GM12801 (cell line): ENCODE measurements around the gene ATF6.

Experiments used
- TF ChIP-seq, protein P1 (sequence below): IDR thresholded peaks from one replicate; pipeline ENCODE4 v1.5.1; 2011; ENCODE audit warnings: control low read depth; ENCODE audit not compliant: insufficient read length; ENCODE audit errors: extremely low read depth

The ATF6 gene

DNA sequence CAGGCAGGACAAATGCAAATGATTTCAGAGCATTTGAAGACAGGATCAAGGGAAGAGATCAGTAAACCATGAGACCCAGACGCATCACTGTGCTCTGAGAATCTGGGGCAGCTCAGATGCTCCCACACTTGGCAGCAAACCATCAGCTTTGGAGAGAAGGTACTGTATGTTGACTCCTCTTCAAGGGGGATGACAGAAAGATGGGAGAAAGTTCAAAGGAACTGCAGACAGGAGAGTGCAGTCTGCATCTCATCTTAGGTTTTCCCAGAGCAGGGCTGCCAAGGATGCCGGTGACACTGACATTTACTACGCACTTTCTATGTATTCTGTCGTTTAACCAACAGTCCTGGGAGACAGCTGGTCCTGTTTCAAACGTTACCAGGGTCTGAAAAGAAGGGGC is 221.8 kb downstream of the ATF6 start:
- TF ChIP-seq, protein P1, sequence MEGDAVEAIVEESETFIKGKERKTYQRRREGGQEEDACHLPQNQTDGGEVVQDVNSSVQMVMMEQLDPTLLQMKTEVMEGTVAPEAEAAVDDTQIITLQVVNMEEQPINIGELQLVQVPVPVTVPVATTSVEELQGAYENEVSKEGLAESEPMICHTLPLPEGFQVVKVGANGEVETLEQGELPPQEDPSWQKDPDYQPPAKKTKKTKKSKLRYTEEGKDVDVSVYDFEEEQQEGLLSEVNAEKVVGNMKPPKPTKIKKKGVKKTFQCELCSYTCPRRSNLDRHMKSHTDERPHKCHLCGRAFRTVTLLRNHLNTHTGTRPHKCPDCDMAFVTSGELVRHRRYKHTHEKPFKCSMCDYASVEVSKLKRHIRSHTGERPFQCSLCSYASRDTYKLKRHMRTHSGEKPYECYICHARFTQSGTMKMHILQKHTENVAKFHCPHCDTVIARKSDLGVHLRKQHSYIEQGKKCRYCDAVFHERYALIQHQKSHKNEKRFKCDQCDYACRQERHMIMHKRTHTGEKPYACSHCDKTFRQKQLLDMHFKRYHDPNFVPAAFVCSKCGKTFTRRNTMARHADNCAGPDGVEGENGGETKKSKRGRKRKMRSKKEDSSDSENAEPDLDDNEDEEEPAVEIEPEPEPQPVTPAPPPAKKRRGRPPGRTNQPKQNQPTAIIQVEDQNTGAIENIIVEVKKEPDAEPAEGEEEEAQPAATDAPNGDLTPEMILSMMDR: no peak

DNA sequence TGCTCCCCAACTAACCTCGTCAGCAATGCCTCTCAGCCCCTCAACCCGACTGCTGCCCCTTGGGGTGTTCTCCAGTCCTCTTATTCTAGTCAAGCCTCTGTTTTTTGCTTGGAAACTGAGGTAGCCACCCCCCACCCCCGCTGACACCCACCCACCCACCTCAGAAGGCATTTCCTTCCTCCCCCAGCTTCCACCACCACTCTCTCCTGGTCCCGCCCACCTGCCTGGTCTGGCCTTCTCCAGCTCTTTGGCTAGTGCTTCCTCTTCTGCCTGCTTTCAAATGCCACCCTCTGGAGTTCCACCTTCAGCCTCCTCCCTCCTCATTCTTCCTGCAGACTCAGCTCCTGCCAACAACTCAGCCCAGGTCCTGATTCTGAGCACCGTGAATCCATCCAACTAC is 222.3 kb downstream of the ATF6 start:
- TF ChIP-seq, protein P1: no peak

DNA sequence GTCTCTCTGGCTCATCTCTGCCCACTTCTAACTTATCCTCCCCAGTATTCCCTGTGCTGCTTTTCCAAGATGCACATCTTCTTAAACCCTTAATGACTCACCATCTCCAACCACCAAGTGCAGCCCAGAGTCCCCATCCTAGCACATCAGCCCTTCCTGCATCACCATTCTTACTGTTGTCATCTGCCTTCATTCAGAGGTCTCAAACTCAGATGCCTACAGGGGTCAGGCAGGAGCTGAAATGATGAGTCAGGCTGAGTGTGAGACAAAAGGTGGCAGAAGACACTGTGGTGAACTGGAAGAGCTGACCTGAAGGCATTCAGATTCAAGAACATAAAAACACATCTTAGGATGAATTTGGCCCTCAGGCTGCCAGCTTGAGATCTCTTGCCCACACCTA is 223.0 kb downstream of the ATF6 start:
- TF ChIP-seq, protein P1: no peak

DNA sequence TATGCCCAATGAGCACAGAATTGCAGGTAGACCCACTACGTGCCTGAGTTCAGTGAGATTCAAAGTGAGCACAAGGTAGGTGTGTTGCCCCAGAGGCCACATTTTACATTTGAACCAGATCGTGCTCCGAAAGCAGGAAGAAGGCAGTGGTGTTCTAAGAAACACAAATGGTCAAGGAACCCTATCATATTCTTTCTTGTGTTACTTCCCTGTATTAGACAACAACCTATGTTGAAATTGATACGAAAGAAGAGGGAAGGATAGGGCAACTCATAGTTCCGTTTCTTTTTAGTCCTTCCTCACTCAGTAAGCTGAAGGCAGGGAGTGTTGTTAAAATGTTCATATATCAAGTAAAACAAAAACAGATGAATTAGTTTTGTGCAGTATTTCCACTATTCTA is 223.7 kb downstream of the ATF6 start:
- TF ChIP-seq, protein P1: no peak

DNA sequence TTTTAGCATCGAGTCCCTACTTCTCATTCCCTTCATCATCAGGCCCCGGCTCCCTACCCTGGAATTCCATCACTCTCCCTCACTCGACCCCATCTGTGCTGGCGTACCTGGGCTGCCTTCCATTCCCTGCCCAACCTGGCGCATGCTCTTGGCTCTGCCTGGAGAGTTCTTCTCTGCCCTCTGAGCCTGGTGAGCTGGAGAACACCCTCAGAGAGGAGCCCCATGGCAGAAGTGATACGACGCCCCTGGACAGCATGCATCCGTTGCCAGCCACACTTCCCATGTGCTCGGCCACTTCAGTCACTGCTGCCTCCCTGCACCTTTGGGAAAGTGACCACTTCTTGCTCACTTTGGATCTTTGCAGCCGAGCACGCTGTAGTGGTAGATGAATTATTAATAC is 227.5 kb downstream of the ATF6 start:
- TF ChIP-seq, protein P1: no peak

DNA sequence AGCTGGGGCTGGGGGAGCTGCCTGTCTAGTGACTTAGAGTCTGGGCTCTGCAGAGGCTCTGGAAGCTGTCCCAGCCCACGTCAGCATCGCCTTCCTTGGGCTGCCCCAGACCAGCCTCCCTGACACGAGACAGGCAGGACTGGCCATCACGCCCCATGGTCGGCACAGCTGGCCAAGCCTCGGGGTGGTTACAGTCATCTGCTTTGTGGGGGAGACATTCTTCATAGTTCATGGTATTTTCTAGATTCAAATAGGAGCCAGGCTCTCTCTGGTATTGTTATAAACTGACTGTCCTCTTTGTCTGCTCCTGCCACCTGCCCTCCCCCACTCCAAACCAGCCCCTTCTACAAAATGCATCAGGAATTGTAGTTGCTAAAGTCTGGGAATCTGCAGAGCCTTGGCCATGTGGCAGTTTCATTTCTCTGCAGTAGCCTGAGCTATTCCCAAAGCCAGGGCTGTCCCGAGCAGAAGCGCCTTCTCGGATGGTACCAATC is 228.1 kb downstream of the ATF6 start:
- TF ChIP-seq, protein P1: no peak

DNA sequence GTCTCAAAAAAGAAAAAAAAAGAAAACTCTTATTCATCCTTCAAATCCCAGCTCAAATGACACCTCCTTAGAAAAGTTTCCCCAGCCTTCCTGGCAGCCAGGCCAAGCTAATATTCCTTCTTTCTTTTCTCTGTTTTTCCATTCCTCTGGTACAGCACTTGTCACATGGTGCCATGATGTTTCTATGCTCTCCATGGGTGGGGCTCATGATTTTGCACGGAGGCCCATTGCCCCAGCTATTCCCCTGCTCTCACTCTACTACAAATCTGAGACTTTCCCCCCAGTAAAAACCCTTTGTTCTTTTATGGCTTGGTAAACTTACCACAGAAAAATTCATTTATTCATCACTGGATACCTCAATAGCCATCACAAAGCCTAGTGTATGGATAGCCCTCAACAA is 231.0 kb downstream of the ATF6 start:
- TF ChIP-seq, protein P1: no peak

DNA sequence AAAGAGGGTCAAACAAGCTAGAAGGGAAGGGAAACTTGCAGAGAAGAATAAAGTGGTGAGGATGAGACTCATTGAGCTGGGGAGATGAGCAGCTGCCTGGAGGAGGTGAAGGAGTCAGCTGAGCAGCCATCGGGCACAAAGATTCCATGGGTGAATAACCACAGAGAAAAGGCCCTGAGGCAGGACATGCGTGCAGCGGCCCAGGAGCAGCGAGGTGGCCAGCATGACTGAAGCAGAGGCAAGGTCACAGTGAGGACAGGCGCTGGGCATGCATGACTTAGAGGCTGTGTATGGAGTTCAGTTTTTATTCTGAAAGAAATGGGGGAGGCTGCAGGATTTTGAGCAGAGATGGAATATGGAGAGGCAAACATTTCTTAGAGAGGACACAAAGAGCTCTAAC is 232.7 kb downstream of the ATF6 start:
- TF ChIP-seq, protein P1: no peak
